Esophagus mucosa (tissue), 1 donor: ENCODE results near the gene IER2. TPM values are rescaled to one million over a fixed set of nuclear protein-coding genes. Genes with fewer than 3 reads are reported as not detected.
"Not testable (repeated sequence)": the region's sequence is repeated elsewhere in the genome, so short reads cannot be mapped to it uniquely, and the experiment has no call there.

ENCODE experiments used
- ATAC-seq: fragments of 200-7000 bp; cut with Tn5 transposase; one replicate; pipeline ENCODE4 v1.9.1; 2020
- total RNA-seq: library from RNA; stranded (reverse); gene quantifications from one replicate; pipeline ENCODE4 v1.2.4, GENCODE V29; 2023
- donor health status: DM: yes; HTN: yes; CAD: no.

The IER2 gene
- total RNA-seq, 1 donor from 2014 or later, result 97.7 TPM

- peak; percentile 46 for ATAC-seq
These were observed 14.3 kb downstream of the IER2 start for GRCh38 chr19:13164343-13165161.

- no peak for ATAC-seq
These were observed 15.2 kb downstream of the IER2 start for GRCh38 chr19:13165162-13165997.

GRCh38 chr19:13166151-13166550 is 15.9 kb downstream of the IER2 start:
- not testable (repeated sequence) for ATAC-seq

GRCh38 chr19:13169769-13170168 is 19.6 kb downstream of the IER2 start:
- ATAC-seq, result peak; percentile 74

GRCh38 chr19:13171146-13171545 is 20.9 kb downstream of the IER2 start:
- ATAC-seq, result peak; percentile 70

- no peak for ATAC-seq
These were observed 22.3 kb downstream of the IER2 start for GRCh38 chr19:13172346-13173138.

GRCh38 chr19:13173139-13173737 is 23.0 kb downstream of the IER2 start:
- no peak for ATAC-seq

- no peak for ATAC-seq
These were observed 26.1 kb downstream of the IER2 start for GRCh38 chr19:13176345-13176744.

GRCh38 chr19:13177584-13177983 is 27.4 kb downstream of the IER2 start:
- not testable (repeated sequence) for ATAC-seq

GRCh38 chr19:13178291-13178690 is 28.1 kb downstream of the IER2 start:
- ATAC-seq, result not testable (repeated sequence)

GRCh38 chr19:13181747-13182388 is 31.7 kb downstream of the IER2 start:
- ATAC-seq, result peak; percentile 59

- not testable (repeated sequence) for ATAC-seq
These were observed 34.7 kb downstream of the IER2 start for GRCh38 chr19:13184926-13185325.

- not testable (repeated sequence) for ATAC-seq
These were observed 35.8 kb downstream of the IER2 start for GRCh38 chr19:13185763-13186657.

- not testable (repeated sequence) for ATAC-seq
These were observed 36.5 kb downstream of the IER2 start for GRCh38 chr19:13186688-13187087.

GRCh38 chr19:13187419-13187818 is 37.2 kb downstream of the IER2 start:
- ATAC-seq, result no peak

- no peak for ATAC-seq
These were observed 39.4 kb downstream of the IER2 start for GRCh38 chr19:13189600-13189999.

- peak; percentile 23 for ATAC-seq
These were observed 40.8 kb downstream of the IER2 start for GRCh38 chr19:13190781-13191540.

- ATAC-seq, result peak; percentile 28
These were observed 45.5 kb downstream of the IER2 start for GRCh38 chr19:13195678-13196077.

- ATAC-seq, result no peak
These were observed 48.4 kb downstream of the IER2 start for GRCh38 chr19:13198634-13199033.

GRCh38 chr19:13202112-13202511 is 51.9 kb downstream of the IER2 start:
- ATAC-seq, result not testable (repeated sequence)
